Tibial nerve (tissue), 3 donors: ENCODE results near the gene ABHD8.

Experiments
- POLR2A ChIP-seq, 2 donors: fragments of 450-650 bp; IDR thresholded peaks; one replicate each; pipeline ENCODE4 v1.6.1; 2017; ENCODE audit warnings: antibody characterized with exemption in 2 of 2, mild to moderate bottlenecking in 2 of 2, moderate library complexity in 2 of 2
- TF ChIP-seq, protein P1 (sequence below), 5 experiments: fragments of 200-600 bp in 3 of 5; fragments of 450-650 bp in 2 of 5; sonication (generic) in 3 of 5; IDR thresholded peaks; one replicate each; pipeline ENCODE4 v1.5.1; 2016 to 2019; ENCODE audit warnings: antibody characterized with exemption in 5 of 5, mild to moderate bottlenecking in 3 of 5, moderate library complexity in 2 of 5

DNA sequence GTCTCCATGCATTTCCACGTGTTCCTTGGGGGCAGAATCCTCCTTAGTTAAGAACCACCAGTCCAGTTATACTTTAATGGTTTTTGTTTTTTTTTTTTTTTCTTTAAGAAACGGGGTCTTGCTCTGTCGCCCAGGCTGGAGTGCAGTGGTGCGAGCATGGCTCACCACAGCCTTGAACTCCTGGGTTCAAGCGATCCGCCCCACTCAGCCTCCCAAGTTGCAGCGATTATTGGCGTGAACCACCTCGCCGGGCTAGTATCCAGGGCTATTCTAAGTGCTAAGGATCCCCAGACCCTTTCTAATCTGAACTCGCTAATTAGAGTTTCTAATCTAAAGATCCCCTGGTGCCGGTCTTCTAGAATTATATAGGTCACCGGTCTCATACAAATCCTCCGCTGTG is 9.6 kb downstream of the ABHD8 start:
- TF ChIP-seq, protein P1, sequence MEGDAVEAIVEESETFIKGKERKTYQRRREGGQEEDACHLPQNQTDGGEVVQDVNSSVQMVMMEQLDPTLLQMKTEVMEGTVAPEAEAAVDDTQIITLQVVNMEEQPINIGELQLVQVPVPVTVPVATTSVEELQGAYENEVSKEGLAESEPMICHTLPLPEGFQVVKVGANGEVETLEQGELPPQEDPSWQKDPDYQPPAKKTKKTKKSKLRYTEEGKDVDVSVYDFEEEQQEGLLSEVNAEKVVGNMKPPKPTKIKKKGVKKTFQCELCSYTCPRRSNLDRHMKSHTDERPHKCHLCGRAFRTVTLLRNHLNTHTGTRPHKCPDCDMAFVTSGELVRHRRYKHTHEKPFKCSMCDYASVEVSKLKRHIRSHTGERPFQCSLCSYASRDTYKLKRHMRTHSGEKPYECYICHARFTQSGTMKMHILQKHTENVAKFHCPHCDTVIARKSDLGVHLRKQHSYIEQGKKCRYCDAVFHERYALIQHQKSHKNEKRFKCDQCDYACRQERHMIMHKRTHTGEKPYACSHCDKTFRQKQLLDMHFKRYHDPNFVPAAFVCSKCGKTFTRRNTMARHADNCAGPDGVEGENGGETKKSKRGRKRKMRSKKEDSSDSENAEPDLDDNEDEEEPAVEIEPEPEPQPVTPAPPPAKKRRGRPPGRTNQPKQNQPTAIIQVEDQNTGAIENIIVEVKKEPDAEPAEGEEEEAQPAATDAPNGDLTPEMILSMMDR (IDR thresholded peaks at IDR 0.05): no peak
- no peak for TF ChIP-seq POLR2A (IDR thresholded peaks at IDR 0.05)
